Panc1 (cell line): Measurements from ENCODE around the gene RPH3AL. TPM values are rescaled to one million over a fixed set of nuclear protein-coding genes. Genes with fewer than 3 reads are reported as not detected.

Experiments used
- ATAC-seq: fragments of 200-7000 bp; cut with Tn5 transposase; 2 replicates; pipeline ENCODE4 v1.9.1; 2020; ENCODE audit warnings: mild to moderate bottlenecking, moderate library complexity
- BruUV-seq: library from RNA; stranded (reverse); fragments of 400-500 nt; replicated peaks from 2 replicates; lab custom pipeline; 2021; lab: Mats Ljungman, UMichigan
- CTCF ChIA-PET: fragments of 300-600 bp; sonication (Branson Sonifier 250); formaldehyde crosslinking; loops from one replicate; lab custom pipeline; 2022; ENCODE audit warnings: antibody characterized with exemption; lab: Charles Lee
- POLR2A ChIA-PET: fragments of 300-600 bp; sonication (Branson Sonifier 250); formaldehyde crosslinking; loops from one replicate; lab custom pipeline; 2022; ENCODE audit warnings: antibody characterized with exemption; lab: Charles Lee
- DNase-seq: peaks from one replicate; pipeline ENCODE4 v3.0.0-alpha.2; 2010; ENCODE audit warnings: low read depth, low spot score
- H3K27ac ChIP-seq: 2 replicates; pipeline ENCODE4 v1.5.1; 2011; ENCODE audit warnings: mild to moderate bottlenecking, low read length, inconsistent platforms
- H3K27me3 ChIP-seq: fragments of 200-500 bp; sonication (Bioruptor generic); 2 replicates; pipeline ENCODE4 v1.6.0; 2014; ENCODE audit warnings: low read length, inconsistent platforms; ENCODE audit not compliant: control insufficient read depth, insufficient read depth
- H3K36me3 ChIP-seq: fragments of 200-500 bp; sonication (Bioruptor generic); 2 replicates; pipeline ENCODE4 v1.5.1; 2014; ENCODE audit warnings: inconsistent platforms, mild to moderate bottlenecking, low read length, moderate library complexity; ENCODE audit not compliant: control insufficient read depth, insufficient read depth
- H3K4me1 ChIP-seq: 2 replicates; pipeline ENCODE4 v1.5.1; 2011; ENCODE audit warnings: inconsistent platforms, mild to moderate bottlenecking, low read length, moderate library complexity; ENCODE audit not compliant: control insufficient read depth, insufficient read depth
- H3K4me3 ChIP-seq, 2 experiments: 2 replicates each; pipeline ENCODE4 v1.5.1; 2011 to 2012; ENCODE audit warnings: low read depth in 2 of 2, low read length in 2 of 2, mild to moderate bottlenecking in 2 of 2, inconsistent platforms in 1 of 2, moderate library complexity in 1 of 2
- H3K9me3 ChIP-seq: fragments of 200-500 bp; sonication (Bioruptor generic); 2 replicates; pipeline ENCODE4 v1.5.1; 2014; ENCODE audit warnings: low read depth, mild to moderate bottlenecking, inconsistent platforms, low read length, moderate library complexity; ENCODE audit not compliant: control insufficient read depth, insufficient read depth
- POLR2AphosphoS5 ChIP-seq: IDR thresholded peaks from 2 replicates; pipeline ENCODE4 v1.6.1; 2012; ENCODE audit warnings: mild to moderate bottlenecking, low read depth, low read length, moderate library complexity
- REST ChIP-seq, 2 experiments: IDR thresholded peaks; 2 replicates each; pipeline ENCODE4 v1.6.1; 2011 to 2012; ENCODE audit warnings: low read depth in 2 of 2, control low read depth in 1 of 2, low read length in 1 of 2, mild to moderate bottlenecking in 1 of 2, moderate library complexity in 1 of 2; ENCODE audit not compliant: insufficient read depth in 1 of 2
- SIN3A ChIP-seq: IDR thresholded peaks from 2 replicates; pipeline ENCODE4 v1.6.1; 2012; ENCODE audit warnings: low read depth, mild to moderate bottlenecking, low read length, moderate library complexity, borderline replicate concordance; ENCODE audit not compliant: insufficient read depth
- TCF7L2 ChIP-seq: IDR thresholded peaks from 2 replicates; pipeline ENCODE4 v1.6.1; 2011; ENCODE audit warnings: mild to moderate bottlenecking, low read depth, low read length, inconsistent platforms
- in situ Hi-C: cut with HindIII; loops from 2 replicates; pipeline ENCODE4 v1.10.0; 2016; ENCODE audit warnings: low sequenced_read_pairs, low pct_unique_long_range_greater_than_20kb
- intact Hi-C: fragments of 100-400 bp; cut with micrococcal nuclease; formaldehyde crosslinking; loops from one replicate; pipeline ENCODE4 v1.10.0; 2022; ENCODE audit not compliant: unreplicated experiment
- total RNA-seq: library from RNA; stranded (reverse); gene quantifications from one replicate; pipeline ENCODE4 v1.2.1, GENCODE V29; 2021; ENCODE audit not compliant: unreplicated experiment
- TF ChIP-seq, protein P1 (sequence below): fragments of 450-650 bp; IDR thresholded peaks from 2 replicates; pipeline ENCODE4 v1.5.1; 2017; ENCODE audit warnings: mild to moderate bottlenecking

Gene RPH3AL
- total RNA-seq, 1 experiment from 2014 or later: 2.2 TPM

GRCh38 chr17:348692-349425 is 3.7 kb downstream of the RPH3AL start:
- intact Hi-C loops (no loop called here), in situ Hi-C loops (no loop called here)
- ChIA-PET POLR2A (no interaction called here), CTCF (no interaction called here)
- peaks cover 6% of the 10 kb centered on the region; the same call in 1 of the 2 replicates for H3K4me1 ChIP-seq
- H3K4me3 ChIP-seq: no peak overlapping the region
- no peaks in the 10 kb centered on the region for H3K36me3 ChIP-seq
- no peaks in the 10 kb centered on the region for H3K9me3 ChIP-seq
- no peak for TF ChIP-seq TCF7L2
- TF ChIP-seq REST (IDR thresholded peaks at IDR 0.05; ENCODE audit: insufficient read depth in 1 of 2, low read depth in 2 of 2, low read length in 1 of 2): no peak
- TF ChIP-seq, protein P1, sequence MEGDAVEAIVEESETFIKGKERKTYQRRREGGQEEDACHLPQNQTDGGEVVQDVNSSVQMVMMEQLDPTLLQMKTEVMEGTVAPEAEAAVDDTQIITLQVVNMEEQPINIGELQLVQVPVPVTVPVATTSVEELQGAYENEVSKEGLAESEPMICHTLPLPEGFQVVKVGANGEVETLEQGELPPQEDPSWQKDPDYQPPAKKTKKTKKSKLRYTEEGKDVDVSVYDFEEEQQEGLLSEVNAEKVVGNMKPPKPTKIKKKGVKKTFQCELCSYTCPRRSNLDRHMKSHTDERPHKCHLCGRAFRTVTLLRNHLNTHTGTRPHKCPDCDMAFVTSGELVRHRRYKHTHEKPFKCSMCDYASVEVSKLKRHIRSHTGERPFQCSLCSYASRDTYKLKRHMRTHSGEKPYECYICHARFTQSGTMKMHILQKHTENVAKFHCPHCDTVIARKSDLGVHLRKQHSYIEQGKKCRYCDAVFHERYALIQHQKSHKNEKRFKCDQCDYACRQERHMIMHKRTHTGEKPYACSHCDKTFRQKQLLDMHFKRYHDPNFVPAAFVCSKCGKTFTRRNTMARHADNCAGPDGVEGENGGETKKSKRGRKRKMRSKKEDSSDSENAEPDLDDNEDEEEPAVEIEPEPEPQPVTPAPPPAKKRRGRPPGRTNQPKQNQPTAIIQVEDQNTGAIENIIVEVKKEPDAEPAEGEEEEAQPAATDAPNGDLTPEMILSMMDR: no peak
- TF ChIP-seq POLR2AphosphoS5: no peak
- no peak for TF ChIP-seq SIN3A
- ATAC-seq (peak; percentile 42; the same call in 1 of the 2 replicates), DNase-seq (no peak)
- H3K27me3 ChIP-seq: no peaks in the 10 kb centered on the region
- BruUV-seq: no TSS peak
- H3K27ac ChIP-seq: no peak overlapping the region

GRCh38 chr17:348012-348411 is 4.6 kb downstream of the RPH3AL start:
- no peaks in the 10 kb centered on the region for H3K27me3 ChIP-seq
- no peak overlapping the region for H3K4me3 ChIP-seq
- POLR2A ChIA-PET: no interaction called here
- peaks cover 6% of the 10 kb centered on the region; the same call in 1 of the 2 replicates for H3K4me1 ChIP-seq
- H3K9me3 ChIP-seq: no peaks in the 10 kb centered on the region
- DNase-seq (no peak), ATAC-seq (no peak)
- no TSS peak for BruUV-seq
- in situ Hi-C loops (no loop called here), intact Hi-C loops (no loop called here)
- TF ChIP-seq TCF7L2: no peak
- TF ChIP-seq REST (IDR thresholded peaks at IDR 0.05; ENCODE audit: insufficient read depth in 1 of 2, low read depth in 2 of 2, low read length in 1 of 2): no peak
- no peak for TF ChIP-seq POLR2AphosphoS5
- TF ChIP-seq, protein P1: no peak
- TF ChIP-seq SIN3A: no peak
- CTCF ChIA-PET: no interaction called here
- no peaks in the 10 kb centered on the region for H3K36me3 ChIP-seq
- H3K27ac ChIP-seq: no peak overlapping the region
